ENCODE results near the gene ANTXR1. TPM values are rescaled to one million over a fixed set of nuclear protein-coding genes. Genes with fewer than 3 reads are reported as not detected.
"Not testable (repeated sequence)": the region's sequence is repeated elsewhere in the genome, so short reads cannot be mapped to it uniquely, and the experiment has no call there.

The ANTXR1 gene
- total RNA-seq, 4 donors from 2014 or later, result 53.7 to 69.0 (median 59.3) TPM

GRCh38 chr2:69171116-69171896 is 158.3 kb downstream of the ANTXR1 start:
- H3K27me3 ChIP-seq, result no peaks in the 10 kb centered on the region
- no peak for TF ChIP-seq CTCF (IDR thresholded peaks at IDR 0.05)
- TF ChIP-seq EP300 (IDR thresholded peaks at IDR 0.05), result no peak
- no peak for TF ChIP-seq POLR2A (IDR thresholded peaks at IDR 0.05)
- H3K36me3 ChIP-seq, result peaks cover 0 to 15% (median 0%) of the 10 kb centered on the region in 3 donors
- H3K27ac ChIP-seq, result no peak overlapping the region
- 64 to 67% methylated on average over 5 of the region's 5 CpGs for WGBS, 2 donors
- H3K4me3 ChIP-seq, result no peak overlapping the region
- DNase-seq (ENCODE audit: low spot score in 2 of 2), result no peak
- H3K9me3 ChIP-seq, result no peaks in the 10 kb centered on the region
- peaks cover 0 to 26% (median 0%) of the 10 kb centered on the region in 4 donors for H3K4me1 ChIP-seq

DNA sequence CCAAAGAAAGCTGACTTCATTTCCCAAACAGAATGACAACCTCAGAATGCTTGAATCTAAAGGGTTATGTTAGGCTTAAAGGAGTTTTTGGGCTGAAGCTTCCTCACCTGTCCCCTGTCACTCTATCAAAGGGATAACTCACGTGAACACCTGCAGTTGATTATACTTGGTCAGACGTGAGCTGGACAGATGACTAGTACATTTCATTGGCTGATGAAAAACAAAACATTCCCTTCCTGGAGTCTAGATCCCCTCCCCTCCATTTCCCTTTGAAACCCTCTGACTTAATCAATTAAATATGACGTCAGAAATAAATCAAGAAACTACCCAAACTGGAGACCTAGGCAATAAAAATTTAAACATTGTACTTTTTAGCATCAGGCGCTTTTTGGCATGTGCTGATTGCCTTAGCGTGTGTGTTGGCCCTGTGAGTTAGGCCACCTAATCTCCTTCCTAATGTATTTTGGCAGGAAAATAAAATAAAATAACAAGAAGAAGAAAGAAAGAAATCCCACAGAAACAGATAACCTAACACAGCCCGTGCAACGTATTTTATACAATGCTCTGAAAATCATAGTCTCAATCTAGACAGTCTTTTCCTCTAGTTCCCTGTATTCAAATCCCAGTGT is 159.0 kb downstream of the ANTXR1 start:
- no peak for DNase-seq (ENCODE audit: low spot score in 2 of 2)
- 68 to 72% methylated on average over 7 of the region's 7 CpGs for WGBS, 2 donors
- TF ChIP-seq CTCF (IDR thresholded peaks at IDR 0.05) (no peak), EP300 (IDR thresholded peaks at IDR 0.05) (no peak), POLR2A (IDR thresholded peaks at IDR 0.05) (no peak)
- Histone ChIP-seq H3K36me3 (peaks cover 0 to 15% (median 0%) of the 10 kb centered on the region in 3 donors), H3K27me3 (no peaks in the 10 kb centered on the region), H3K4me3 (no peak overlapping the region), H3K4me1 (peaks cover 0 to 31% (median under 1%) of the 10 kb centered on the region in 4 donors), H3K9me3 (no peaks in the 10 kb centered on the region), H3K27ac (no peak overlapping the region)

GRCh38 chr2:69173706-69174105 is 160.7 kb downstream of the ANTXR1 start:
- Histone ChIP-seq H3K27ac (no peak overlapping the region), H3K36me3 (peaks cover 0 to 15% (median 0%) of the 10 kb centered on the region in 3 donors), H3K27me3 (no peaks in the 10 kb centered on the region), H3K9me3 (no peaks in the 10 kb centered on the region), H3K4me1 (peaks cover 0 to 39% (median 11%) of the 10 kb centered on the region in 4 donors), H3K4me3 (no peak overlapping the region)
- 96% methylated on average over 1 of the region's 1 CpG for WGBS, 2 donors
- TF ChIP-seq CTCF (IDR thresholded peaks at IDR 0.05) (no peak), POLR2A (IDR thresholded peaks at IDR 0.05) (no peak), EP300 (IDR thresholded peaks at IDR 0.05) (no peak)
- DNase-seq (ENCODE audit: low spot score in 2 of 2), result no peak

- H3K27me3 ChIP-seq; H3K27ac ChIP-seq; DNase-seq (ENCODE audit: low spot score in 2 of 2); H3K9me3 ChIP-seq; H3K4me3 ChIP-seq: not testable (repeated sequence)
- Histone ChIP-seq H3K4me1 (peaks cover 0 to 39% (median 11%) of the 10 kb centered on the region in 4 donors), H3K36me3 (peaks cover 0 to 15% (median 0%) of the 10 kb centered on the region in 3 donors)
- 91 to 94% methylated on average over 5 of the region's 5 CpGs for WGBS, 2 donors
These were observed 161.2 kb downstream of the ANTXR1 start for GRCh38 chr2:69174211-69174610.

DNA sequence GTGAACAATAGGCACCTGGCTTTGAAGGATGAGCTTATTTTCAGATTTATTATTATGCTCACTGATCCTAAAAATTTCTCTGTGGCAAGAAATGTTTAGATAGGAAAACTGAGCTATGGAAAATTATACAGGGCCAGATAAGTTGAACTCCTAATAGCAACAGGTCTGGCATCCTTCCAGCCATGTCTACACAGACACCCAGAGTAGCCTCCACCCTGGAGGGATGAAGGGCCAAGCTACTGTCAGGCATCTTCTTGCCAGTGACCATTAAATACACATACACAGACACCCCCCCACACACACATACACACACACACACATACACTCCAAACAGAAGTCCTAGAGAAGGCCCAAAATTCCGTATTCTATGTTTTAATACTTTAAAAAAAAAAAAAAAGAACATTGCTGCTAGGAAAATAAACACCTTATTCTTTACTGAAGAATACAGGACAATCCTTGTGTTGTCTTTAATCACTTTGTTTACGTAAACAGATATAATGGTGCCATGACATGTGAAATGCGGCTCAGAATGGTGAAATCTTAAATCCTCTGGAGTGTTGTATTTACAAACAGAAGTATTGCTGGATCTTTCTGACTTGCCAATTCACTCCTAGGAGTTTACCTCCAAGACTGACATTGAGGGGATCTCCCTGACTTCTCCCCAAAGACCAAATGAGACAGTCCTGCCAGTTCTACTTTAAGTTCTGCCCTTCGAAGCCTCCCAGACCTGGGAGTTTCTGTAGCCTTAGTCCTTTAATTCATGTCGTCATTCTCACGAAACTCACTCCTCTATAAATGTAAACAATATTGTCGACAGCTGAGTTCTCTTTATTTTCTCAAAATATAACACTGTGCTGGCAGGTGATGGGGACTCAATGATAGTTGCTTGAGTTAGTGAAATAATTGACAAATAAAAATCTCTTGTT is 163.1 kb downstream of the ANTXR1 start:
- WGBS, 2 donors, result 81 to 87% methylated on average over 7 of the region's 7 CpGs
- Histone ChIP-seq H3K4me3 (no peak overlapping the region), H3K4me1 (peaks cover 0 to 42% (median 11%) of the 10 kb centered on the region in 4 donors), H3K9me3 (no peaks in the 10 kb centered on the region), H3K27ac (peak overlapping the region in 3 of 4 donors; percentile 77 to 91 (median 91)), H3K36me3 (peaks cover 0 to 14% (median 0%) of the 10 kb centered on the region in 3 donors), H3K27me3 (no peaks in the 10 kb centered on the region)
- TF ChIP-seq EP300 (IDR thresholded peaks at IDR 0.05) (no peak), CTCF (IDR thresholded peaks at IDR 0.05) (no peak), POLR2A (IDR thresholded peaks at IDR 0.05) (no peak)
- DNase-seq (ENCODE audit: low spot score in 2 of 2), result peak in 1 of 2 donors; percentile 44
